Body of pancreas (tissue), 4 donors: Measurements from ENCODE around the gene GALNT14. TPM values are rescaled to one million over a fixed set of nuclear protein-coding genes. Genes with fewer than 3 reads are reported as not detected.

ENCODE experiments used
- ATAC-seq: fragments of 150-250 bp; one replicate; pipeline ENCODE4 v1.9.1; 2016
- DNase-seq, 4 donors: peaks; one replicate each; pipeline ENCODE4 v3.0.0-alpha.2; 2019
- H3K27ac ChIP-seq, 4 donors: fragments of 200-600 bp; sonication (generic); 1 replicate in 3 of 4; 2 replicates in 1 of 4; pipeline versions ENCODE4 v1.5.1 to v1.6.1; 2016 to 2019; ENCODE audit warnings: mild to moderate bottlenecking in 1 of 4, mixed read lengths in 1 of 4, moderate library complexity in 1 of 4
- H3K27me3 ChIP-seq, 2 donors: fragments of 200-600 bp; sonication (generic); one replicate each; pipeline ENCODE4 v1.6.0; 2016; ENCODE audit warnings: mild to moderate bottlenecking in 1 of 2
- H3K36me3 ChIP-seq, 2 donors: fragments of 200-600 bp; sonication (generic); replicated peaks in 1 of 2; 2 replicates each; pipeline ENCODE4 v1.5.1; 2016; ENCODE audit warnings: low read depth in 2 of 2; ENCODE audit not compliant: insufficient read depth in 1 of 2
- H3K4me1 ChIP-seq: fragments of 200-600 bp; sonication (generic); one replicate; pipeline ENCODE4 v1.6.0; 2016
- H3K4me3 ChIP-seq, 2 donors: fragments of 200-600 bp; sonication (generic); 1 replicate in 1 of 2; 2 replicates in 1 of 2; pipeline ENCODE4 v1.5.1; 2016 to 2019
- H3K9me3 ChIP-seq, 3 donors: fragments of 200-600 bp; sonication (generic); 1 replicate in 2 of 3; 2 replicates in 1 of 3; pipeline ENCODE4 v1.5.1; 2016
- POLR2A ChIP-seq, 3 donors: fragments of 450-650 bp; IDR thresholded peaks; one replicate each; pipeline ENCODE4 v1.6.1; 2016; ENCODE audit warnings: antibody characterized with exemption in 3 of 3, mild to moderate bottlenecking in 2 of 3
- WGBS, 2 donors: methylation state at CpG; one replicate each; pipeline ENCODE4 v1.1.5; 2017; 5-methylcytosine and 5-hydroxymethylcytosine counted together
- intact Hi-C: fragments of 100-400 bp; cut with DNase I; formaldehyde crosslinking; loops from one replicate; pipeline ENCODE4 v1.15.1; 2023
- total RNA-seq, 2 donors: library from RNA; depleted of rRNA; stranded (reverse); fragments of >200 nt; gene quantifications; one replicate each; pipeline ENCODE4 v1.1.0, GENCODE V29; 2016
- TF ChIP-seq, protein P1 (sequence below), 7 experiments: fragments of 450-650 bp in 4 of 7; fragments of 200-600 bp in 3 of 7; sonication (generic) in 3 of 7; IDR thresholded peaks; one replicate each; pipeline ENCODE4 v1.5.1; 2016 to 2019; ENCODE audit warnings: antibody characterized with exemption in 7 of 7

GALNT14 gene
- total RNA-seq, 2 donors from 2014 or later: 2.6 to 6.7 TPM

DNA sequence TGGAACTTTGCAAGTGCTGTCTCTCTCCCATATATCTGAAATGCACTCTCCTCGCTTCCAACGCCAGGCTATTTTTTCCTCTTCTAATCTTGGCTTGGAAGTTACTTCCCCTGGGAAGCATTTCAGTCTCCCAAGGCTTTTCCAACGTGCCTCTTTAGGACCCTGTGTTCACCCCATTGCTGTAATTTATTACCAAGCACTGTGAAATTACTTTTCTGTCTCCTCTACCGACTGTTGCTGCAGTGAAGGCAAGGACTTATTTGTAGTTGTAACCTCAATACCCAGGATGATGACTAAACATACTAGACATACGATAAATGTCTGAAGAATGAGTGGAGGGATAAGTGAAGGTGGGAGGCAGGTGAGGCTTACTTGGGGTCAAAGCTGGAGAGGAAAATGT, 163.7 kb downstream of the GALNT14 start:
- ATAC-seq: no peak
- WGBS, 2 donors: 58 to 64% methylated on average over 5 of the region's 5 CpGs
- Histone ChIP-seq H3K36me3 (no peaks in the 10 kb centered on the region), H3K4me3 (no peak overlapping the region), H3K4me1 (no peaks in the 10 kb centered on the region), H3K27me3 (no peaks in the 10 kb centered on the region), H3K27ac (no peak overlapping the region), H3K9me3 (no peaks in the 10 kb centered on the region)
- TF ChIP-seq, protein P1, sequence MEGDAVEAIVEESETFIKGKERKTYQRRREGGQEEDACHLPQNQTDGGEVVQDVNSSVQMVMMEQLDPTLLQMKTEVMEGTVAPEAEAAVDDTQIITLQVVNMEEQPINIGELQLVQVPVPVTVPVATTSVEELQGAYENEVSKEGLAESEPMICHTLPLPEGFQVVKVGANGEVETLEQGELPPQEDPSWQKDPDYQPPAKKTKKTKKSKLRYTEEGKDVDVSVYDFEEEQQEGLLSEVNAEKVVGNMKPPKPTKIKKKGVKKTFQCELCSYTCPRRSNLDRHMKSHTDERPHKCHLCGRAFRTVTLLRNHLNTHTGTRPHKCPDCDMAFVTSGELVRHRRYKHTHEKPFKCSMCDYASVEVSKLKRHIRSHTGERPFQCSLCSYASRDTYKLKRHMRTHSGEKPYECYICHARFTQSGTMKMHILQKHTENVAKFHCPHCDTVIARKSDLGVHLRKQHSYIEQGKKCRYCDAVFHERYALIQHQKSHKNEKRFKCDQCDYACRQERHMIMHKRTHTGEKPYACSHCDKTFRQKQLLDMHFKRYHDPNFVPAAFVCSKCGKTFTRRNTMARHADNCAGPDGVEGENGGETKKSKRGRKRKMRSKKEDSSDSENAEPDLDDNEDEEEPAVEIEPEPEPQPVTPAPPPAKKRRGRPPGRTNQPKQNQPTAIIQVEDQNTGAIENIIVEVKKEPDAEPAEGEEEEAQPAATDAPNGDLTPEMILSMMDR (IDR thresholded peaks at IDR 0.05): no peak
- no peak for TF ChIP-seq POLR2A (IDR thresholded peaks at IDR 0.05)
- intact Hi-C loops: no loop called here
- no peak for DNase-seq

DNA sequence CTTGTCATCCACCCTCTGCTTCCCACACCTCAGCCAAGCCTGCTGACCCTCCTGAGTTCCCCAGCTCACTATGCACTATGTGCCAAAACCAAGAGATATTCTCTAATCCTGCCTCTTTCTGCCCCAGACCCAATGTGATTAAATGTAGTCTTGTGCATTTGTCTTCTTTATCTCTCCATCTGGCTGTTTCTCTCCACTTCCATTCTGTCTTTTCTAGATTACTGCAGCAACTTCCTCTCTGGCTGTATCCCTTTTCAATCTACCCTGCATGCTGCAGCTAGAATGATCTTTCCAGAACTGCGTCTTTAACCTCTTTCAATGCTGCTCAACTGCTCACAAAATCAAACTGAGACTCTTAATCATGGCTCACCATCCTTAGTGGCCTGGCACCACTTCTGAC, 164.1 kb downstream of the GALNT14 start:
- H3K27ac ChIP-seq: no peak overlapping the region
- 67 to 68% methylated on average over 1 of the region's 1 CpG for WGBS, 2 donors
- H3K36me3 ChIP-seq: no peaks in the 10 kb centered on the region
- intact Hi-C loops: no loop called here
- TF ChIP-seq, protein P1 (IDR thresholded peaks at IDR 0.05): no peak
- no peak for TF ChIP-seq POLR2A (IDR thresholded peaks at IDR 0.05)
- no peak for DNase-seq
- H3K27me3 ChIP-seq: no peaks in the 10 kb centered on the region
- H3K4me1 ChIP-seq: no peaks in the 10 kb centered on the region
- no peak overlapping the region for H3K4me3 ChIP-seq
- no peak for ATAC-seq
- no peaks in the 10 kb centered on the region for H3K9me3 ChIP-seq

DNA sequence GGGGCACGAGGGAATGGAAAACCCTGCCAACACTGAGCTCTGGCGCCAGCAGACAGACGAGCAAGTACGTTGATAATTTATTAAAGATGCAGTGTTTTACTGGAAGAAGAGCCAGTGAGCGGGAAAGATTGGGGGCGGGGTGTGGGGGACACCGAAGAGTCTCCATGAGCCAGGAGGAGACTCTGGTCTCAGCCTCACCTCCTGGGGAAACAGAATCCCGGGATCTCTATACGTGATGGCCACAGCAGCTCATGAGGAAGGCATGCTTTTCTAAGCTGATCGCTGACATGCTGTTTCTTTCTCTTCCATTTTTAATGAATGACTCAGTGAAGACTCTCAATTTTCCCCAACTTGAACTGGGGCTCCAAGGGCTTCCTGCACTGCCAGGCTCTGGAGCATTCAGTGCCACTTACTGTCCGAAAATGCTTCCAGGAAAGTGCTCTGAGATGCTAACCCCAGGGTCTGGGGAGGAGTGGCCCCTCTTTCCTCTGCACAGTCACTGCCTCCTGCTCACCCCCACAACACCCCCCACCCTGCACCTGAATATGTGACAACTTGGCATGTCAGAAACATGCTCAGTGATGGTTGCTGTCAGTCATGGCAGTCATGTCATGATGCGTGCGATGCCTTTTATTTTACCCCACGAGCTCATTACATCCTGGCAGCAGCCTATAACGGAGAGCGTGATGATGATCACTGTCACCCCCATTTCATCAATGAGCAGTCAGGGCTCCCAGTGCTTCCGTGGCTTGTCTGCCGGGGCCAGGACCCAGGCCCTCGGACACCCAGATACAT, 166.8 kb downstream of the GALNT14 start:
- 72 to 75% methylated on average over 19 of the region's 19 CpGs for WGBS, 2 donors
- TF ChIP-seq, protein P1 (IDR thresholded peaks at IDR 0.05): no peak
- no peak for TF ChIP-seq POLR2A (IDR thresholded peaks at IDR 0.05)
- no peaks in the 10 kb centered on the region for H3K36me3 ChIP-seq

DNA sequence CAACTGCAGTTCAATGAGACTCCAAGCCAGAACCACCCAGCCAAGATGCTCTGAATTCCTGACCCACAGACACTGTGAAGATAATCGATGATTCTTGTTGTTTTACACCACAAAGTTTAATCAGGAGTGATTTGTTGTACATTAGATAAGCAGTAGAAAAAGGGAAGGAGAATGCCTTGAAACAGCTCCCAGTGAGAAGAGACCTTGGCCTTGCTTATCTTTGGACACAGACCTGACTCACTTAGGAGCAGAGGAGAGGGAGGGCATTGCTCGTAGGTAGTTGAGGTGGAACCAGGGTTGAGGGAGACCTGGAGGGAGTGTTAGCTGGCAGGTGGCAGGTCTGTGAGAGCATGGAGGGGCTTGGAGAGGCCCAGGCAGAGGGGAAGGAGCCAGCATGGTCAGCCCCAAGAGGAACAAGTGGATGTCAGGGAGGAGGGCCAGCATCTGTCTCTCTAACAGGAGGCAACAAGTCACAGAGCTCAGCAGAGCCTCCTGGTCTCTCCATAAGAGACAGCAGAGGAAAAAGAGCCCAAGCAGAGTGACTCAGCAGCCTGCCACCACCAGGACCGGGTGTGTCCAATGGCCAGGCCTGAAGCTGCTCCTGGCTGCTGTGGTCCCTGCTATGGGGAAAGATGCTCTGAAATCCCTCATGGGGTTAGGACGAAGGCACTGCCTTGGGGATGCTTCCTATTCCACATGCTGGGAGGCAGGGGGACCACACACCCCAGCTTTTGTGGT, 169.4 kb downstream of the GALNT14 start:
- Histone ChIP-seq H3K27me3 (no peaks in the 10 kb centered on the region), H3K4me3 (no peak overlapping the region), H3K27ac (no peak overlapping the region), H3K9me3 (no peaks in the 10 kb centered on the region), H3K4me1 (no peaks in the 10 kb centered on the region), H3K36me3 (no peaks in the 10 kb centered on the region)
- intact Hi-C loops: no loop called here
- TF ChIP-seq, protein P1 (IDR thresholded peaks at IDR 0.05): no peak
- no peak for TF ChIP-seq POLR2A (IDR thresholded peaks at IDR 0.05)
- 66 to 67% methylated on average over 4 of the region's 4 CpGs for WGBS, 2 donors
- ATAC-seq (no peak), DNase-seq (no peak)

More for the DNA sequence above, 166.8 kb downstream of the GALNT14 start:
- intact Hi-C loops: no loop called here
- Histone ChIP-seq H3K27ac (no peak overlapping the region), H3K4me3 (no peak overlapping the region), H3K9me3 (no peaks in the 10 kb centered on the region), H3K4me1 (no peaks in the 10 kb centered on the region), H3K27me3 (no peaks in the 10 kb centered on the region)
- ATAC-seq (no peak), DNase-seq (no peak)
